ENCODE data around the gene SUGCT.
"Not testable (repeated sequence)": the region's sequence is repeated elsewhere in the genome, so short reads cannot be mapped to it uniquely, and the experiment has no call there.

The SUGCT gene

DNA sequence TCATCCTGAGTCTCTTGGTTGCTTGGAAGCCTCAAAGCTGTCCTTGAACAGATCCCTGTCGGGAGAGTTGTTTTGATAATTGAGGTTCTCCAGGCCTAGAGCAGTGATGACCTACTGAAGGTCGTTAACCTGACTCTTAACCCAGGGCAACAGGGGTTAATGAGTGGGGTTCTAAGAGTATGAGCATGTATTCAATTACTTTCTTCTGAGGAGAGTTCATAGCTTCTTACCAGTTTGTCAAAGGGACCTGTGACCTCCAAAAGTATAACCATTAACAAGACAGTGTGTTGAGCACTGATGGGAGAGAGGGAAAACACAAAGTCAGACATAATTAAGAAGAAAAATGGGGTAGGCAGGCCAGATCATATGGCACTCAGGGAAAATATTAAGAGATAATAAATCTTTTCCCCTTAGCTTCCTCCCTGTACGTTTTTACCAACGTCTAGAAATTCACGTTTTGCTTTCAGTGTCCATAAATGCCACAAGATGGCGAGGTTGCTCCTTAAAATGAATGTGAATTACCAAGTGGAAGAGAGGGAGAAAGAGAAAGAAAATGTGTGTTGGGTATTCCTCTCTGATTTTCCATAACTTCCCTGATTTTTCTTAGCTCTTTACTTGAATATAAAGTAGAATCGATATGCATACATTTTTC is 97.6 kb downstream of the SUGCT start:
- no peaks in the 10 kb centered on the region for H3K36me3 ChIP-seq (ENCODE audit: control insufficient read depth in 1 of 2, insufficient read depth in 2 of 2, low read length in 2 of 2)
- no peak overlapping the region for H3K27ac ChIP-seq (ENCODE audit: low read length)
- no peaks in the 10 kb centered on the region for H3K27me3 ChIP-seq (ENCODE audit: low read depth, low read length)
- no peaks in the 10 kb centered on the region for H3K4me1 ChIP-seq (ENCODE audit: control insufficient read depth in 1 of 2, insufficient read depth in 2 of 2, low read length in 2 of 2)
- no peak overlapping the region for H3K4me3 ChIP-seq (ENCODE audit: low read depth in 1 of 2, low read length in 2 of 2)
- H3K9me3 ChIP-seq (ENCODE audit: control insufficient read depth in 1 of 2, low read length in 2 of 2): no peaks in the 10 kb centered on the region

DNA sequence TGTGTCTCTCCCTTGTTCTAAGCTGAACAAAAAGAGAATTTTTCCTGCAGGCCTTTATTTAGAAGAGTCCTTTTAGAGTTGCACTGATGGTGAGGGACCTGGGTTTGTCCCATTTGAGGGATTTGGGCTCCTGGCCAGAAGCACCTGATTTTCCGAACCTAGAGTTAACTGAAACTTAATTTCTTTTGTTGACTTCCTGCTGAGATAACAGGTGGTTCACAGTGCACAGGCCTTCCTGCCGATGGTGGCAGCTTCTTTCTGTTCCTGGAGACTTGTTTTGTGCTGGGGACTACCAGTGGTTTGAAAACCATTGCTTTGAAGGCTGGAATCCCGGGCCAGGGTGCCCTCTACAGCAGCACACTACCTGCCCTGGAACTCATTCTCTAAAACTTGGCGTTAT is 99.2 kb downstream of the SUGCT start:
- Histone ChIP-seq H3K4me3 (ENCODE audit: low read depth in 1 of 2, low read length in 2 of 2) (no peak overlapping the region), H3K27me3 (ENCODE audit: low read depth, low read length) (no peaks in the 10 kb centered on the region), H3K4me1 (ENCODE audit: control insufficient read depth in 1 of 2, insufficient read depth in 2 of 2, low read length in 2 of 2) (no peaks in the 10 kb centered on the region), H3K36me3 (ENCODE audit: control insufficient read depth in 1 of 2, insufficient read depth in 2 of 2, low read length in 2 of 2) (no peaks in the 10 kb centered on the region), H3K27ac (ENCODE audit: low read length) (no peak overlapping the region), H3K9me3 (ENCODE audit: control insufficient read depth in 1 of 2, low read length in 2 of 2) (no peaks in the 10 kb centered on the region)

DNA sequence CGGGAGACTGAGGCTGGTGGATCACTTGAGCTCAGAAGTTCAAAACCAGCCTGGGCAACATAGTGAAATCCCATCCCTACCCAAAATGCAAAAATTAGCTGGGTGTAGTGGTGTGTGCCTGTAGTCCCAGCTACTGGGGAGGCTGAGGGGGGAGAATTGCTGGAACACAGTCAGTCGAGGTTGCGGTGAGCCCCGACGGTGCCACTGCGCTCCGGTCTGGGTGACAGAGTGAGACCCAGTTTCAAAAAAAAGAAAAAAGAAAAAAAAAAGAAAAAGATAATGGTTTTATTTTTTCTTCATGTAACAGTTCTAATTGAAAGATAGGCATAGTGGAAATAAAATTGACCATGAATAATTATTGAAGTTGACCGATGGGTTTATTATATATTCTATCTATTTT is 99.9 kb downstream of the SUGCT start:
- Histone ChIP-seq H3K4me3 (ENCODE audit: low read depth in 1 of 2, low read length in 2 of 2) (no peak overlapping the region), H3K9me3 (ENCODE audit: control insufficient read depth in 1 of 2, low read length in 2 of 2) (no peaks in the 10 kb centered on the region), H3K27ac (ENCODE audit: low read length) (no peak overlapping the region), H3K36me3 (ENCODE audit: control insufficient read depth in 1 of 2, insufficient read depth in 2 of 2, low read length in 2 of 2) (no peaks in the 10 kb centered on the region), H3K27me3 (ENCODE audit: low read depth, low read length) (no peaks in the 10 kb centered on the region), H3K4me1 (ENCODE audit: control insufficient read depth in 1 of 2, insufficient read depth in 2 of 2, low read length in 2 of 2) (no peaks in the 10 kb centered on the region)

DNA sequence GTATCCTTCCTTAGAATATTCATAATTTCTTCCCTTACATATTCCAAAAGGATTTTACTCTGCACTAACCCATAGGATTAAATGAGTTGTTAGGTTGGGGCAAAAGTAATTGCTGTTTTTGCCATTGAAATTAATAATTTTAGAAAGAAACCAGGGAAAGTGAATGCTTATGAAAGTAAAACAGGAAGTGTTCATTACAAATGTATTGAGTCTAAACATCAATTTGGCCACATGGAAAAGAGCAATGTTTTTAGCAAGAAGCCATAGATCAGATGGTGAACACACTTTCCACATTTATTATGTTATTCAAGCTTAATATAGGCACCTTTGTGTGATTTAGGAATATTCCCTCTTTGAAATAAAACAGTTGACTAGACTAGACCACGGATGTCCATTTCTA is 102.9 kb downstream of the SUGCT start:
- H3K36me3 ChIP-seq (ENCODE audit: control insufficient read depth in 1 of 2, insufficient read depth in 2 of 2, low read length in 2 of 2): no peaks in the 10 kb centered on the region

DNA sequence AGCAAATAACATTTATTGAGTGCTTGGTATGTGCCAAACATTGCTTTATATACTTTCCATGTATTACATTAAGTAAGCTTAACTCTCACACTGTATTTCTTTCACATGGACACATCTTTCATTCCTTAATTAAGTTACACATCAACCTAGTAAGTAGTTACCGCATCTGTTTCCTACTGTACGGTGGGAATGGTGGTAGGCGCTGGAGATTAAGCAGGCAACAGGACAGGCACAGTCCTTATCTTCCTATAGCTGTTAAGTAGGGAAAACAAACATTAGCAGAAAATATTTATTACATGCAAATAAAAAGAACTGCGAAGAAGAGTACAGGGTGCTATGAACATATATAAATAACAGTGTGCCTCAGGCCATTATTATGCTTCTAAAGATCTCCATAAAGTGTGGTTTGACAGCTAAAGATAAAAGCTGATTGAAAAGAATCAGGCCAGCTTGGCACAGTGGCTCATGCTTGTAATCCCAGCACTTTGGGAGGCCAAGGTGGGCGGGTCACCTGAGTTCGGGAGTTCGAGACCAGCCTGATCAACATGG is 105.0 kb downstream of the SUGCT start:
- no peaks in the 10 kb centered on the region for H3K9me3 ChIP-seq (ENCODE audit: control insufficient read depth in 1 of 2, low read length in 2 of 2)
- no peaks in the 10 kb centered on the region for H3K27me3 ChIP-seq (ENCODE audit: low read depth, low read length)
- no peaks in the 10 kb centered on the region for H3K36me3 ChIP-seq (ENCODE audit: control insufficient read depth in 1 of 2, insufficient read depth in 2 of 2, low read length in 2 of 2)
- H3K4me1 ChIP-seq (ENCODE audit: control insufficient read depth in 1 of 2, insufficient read depth in 2 of 2, low read length in 2 of 2): no peaks in the 10 kb centered on the region
- H3K27ac ChIP-seq (ENCODE audit: low read length): no peak overlapping the region
- H3K4me3 ChIP-seq (ENCODE audit: low read depth in 1 of 2, low read length in 2 of 2): no peak overlapping the region

More for the DNA sequence above, 102.9 kb downstream of the SUGCT start:
- Histone ChIP-seq H3K4me1 (ENCODE audit: control insufficient read depth in 1 of 2, insufficient read depth in 2 of 2, low read length in 2 of 2) (no peaks in the 10 kb centered on the region), H3K9me3 (ENCODE audit: control insufficient read depth in 1 of 2, low read length in 2 of 2) (no peaks in the 10 kb centered on the region), H3K4me3 (ENCODE audit: low read depth in 1 of 2, low read length in 2 of 2) (no peak overlapping the region), H3K27ac (ENCODE audit: low read length) (no peak overlapping the region), H3K27me3 (ENCODE audit: low read depth, low read length) (no peaks in the 10 kb centered on the region)

DNA sequence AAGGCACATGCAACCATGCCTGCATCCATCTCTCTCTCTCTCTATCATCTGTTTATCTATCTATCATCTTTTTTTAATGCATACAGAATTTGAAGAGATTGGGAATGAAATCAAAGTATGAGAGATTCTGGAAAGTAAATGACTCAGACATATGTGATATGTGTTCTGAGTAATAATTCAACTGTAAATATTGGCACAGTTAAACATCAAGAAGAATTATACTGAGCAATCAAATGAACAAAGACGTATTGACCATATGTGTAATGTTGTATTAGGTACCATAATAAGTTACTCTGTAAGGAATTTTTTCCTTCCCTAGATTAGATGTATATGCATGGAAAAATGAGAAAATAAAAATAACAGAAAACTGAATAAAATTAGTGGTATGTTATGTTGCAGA is 108.3 kb downstream of the SUGCT start:
- Histone ChIP-seq H3K4me1 (ENCODE audit: control insufficient read depth in 1 of 2, insufficient read depth in 2 of 2, low read length in 2 of 2) (no peaks in the 10 kb centered on the region), H3K27me3 (ENCODE audit: low read depth, low read length) (no peaks in the 10 kb centered on the region), H3K36me3 (ENCODE audit: control insufficient read depth in 1 of 2, insufficient read depth in 2 of 2, low read length in 2 of 2) (no peaks in the 10 kb centered on the region), H3K9me3 (ENCODE audit: control insufficient read depth in 1 of 2, low read length in 2 of 2) (no peaks in the 10 kb centered on the region), H3K4me3 (ENCODE audit: low read depth in 1 of 2, low read length in 2 of 2) (no peak overlapping the region), H3K27ac (ENCODE audit: low read length) (no peak overlapping the region)

DNA sequence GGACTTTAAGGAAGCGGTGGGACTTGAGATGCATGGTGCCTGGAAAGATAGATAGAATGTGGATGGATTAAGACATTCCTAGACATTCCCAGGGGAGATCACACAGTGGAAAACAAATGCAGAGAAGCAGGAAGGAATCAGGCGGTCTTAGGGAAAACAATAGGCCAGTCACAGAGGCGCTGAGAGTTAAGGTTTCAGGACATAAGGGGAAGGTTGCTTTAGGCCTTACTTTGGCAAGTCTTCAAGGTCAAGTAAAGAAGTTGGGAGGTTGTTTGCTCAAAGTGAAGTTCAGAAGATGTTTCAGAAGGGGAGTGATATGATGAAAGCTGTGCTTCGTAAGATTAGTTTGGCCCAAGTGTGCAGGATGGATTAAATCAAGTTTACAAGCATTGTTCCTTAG is 109.4 kb downstream of the SUGCT start:
- no peaks in the 10 kb centered on the region for H3K36me3 ChIP-seq (ENCODE audit: control insufficient read depth in 1 of 2, insufficient read depth in 2 of 2, low read length in 2 of 2)
- no peaks in the 10 kb centered on the region for H3K9me3 ChIP-seq (ENCODE audit: control insufficient read depth in 1 of 2, low read length in 2 of 2)

DNA sequence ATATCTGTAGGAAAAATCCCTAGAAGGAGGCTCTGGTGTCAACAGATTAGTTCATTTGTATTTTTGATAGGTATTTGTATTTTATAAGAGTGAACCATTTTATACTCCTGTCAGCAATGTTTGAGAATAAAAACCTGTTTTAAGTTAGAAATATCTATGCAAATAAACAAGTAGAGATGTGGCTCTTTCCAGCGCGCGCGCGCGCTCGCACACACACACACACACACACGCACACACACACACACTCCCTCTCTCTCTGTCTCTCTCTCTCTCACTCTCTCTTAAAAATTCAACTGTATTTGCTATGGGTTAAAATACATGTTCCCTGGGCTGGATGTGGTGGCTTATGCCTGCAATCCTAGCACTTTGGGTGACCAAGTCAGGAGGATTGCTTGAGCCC is 113.9 kb downstream of the SUGCT start:
- no peaks in the 10 kb centered on the region for H3K36me3 ChIP-seq (ENCODE audit: control insufficient read depth in 1 of 2, insufficient read depth in 2 of 2, low read length in 2 of 2)
- no peaks in the 10 kb centered on the region for H3K4me1 ChIP-seq (ENCODE audit: control insufficient read depth in 1 of 2, insufficient read depth in 2 of 2, low read length in 2 of 2)
- no peak overlapping the region for H3K4me3 ChIP-seq (ENCODE audit: low read depth in 1 of 2, low read length in 2 of 2)
- no peaks in the 10 kb centered on the region for H3K27me3 ChIP-seq (ENCODE audit: low read depth, low read length)
- no peak overlapping the region for H3K27ac ChIP-seq (ENCODE audit: low read length)
- no peaks in the 10 kb centered on the region for H3K9me3 ChIP-seq (ENCODE audit: control insufficient read depth in 1 of 2, low read length in 2 of 2)

More for the DNA sequence above, 109.4 kb downstream of the SUGCT start:
- Histone ChIP-seq H3K4me3 (ENCODE audit: low read depth in 1 of 2, low read length in 2 of 2) (no peak overlapping the region), H3K27ac (ENCODE audit: low read length) (no peak overlapping the region), H3K4me1 (ENCODE audit: control insufficient read depth in 1 of 2, insufficient read depth in 2 of 2, low read length in 2 of 2) (no peaks in the 10 kb centered on the region), H3K27me3 (ENCODE audit: low read depth, low read length) (no peaks in the 10 kb centered on the region)

DNA sequence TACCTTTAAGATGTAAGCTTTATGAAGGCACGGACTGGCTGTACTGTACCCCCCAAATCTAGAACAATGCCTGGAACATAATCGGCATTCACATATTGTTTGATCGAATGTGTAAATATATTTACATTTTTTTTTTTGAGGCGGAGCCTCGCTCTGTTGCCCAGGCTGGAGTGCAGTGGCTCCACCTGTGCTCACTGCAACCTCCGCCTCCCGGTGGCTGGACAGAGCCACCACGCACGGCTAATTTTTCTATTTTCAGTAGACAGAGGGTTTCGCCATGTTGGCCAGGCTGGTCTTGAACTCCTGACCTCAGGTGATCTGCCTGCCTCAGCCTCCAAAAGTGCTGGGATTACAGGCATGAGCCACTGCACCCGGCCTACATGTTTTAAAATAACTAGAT is 118.6 kb downstream of the SUGCT start:
- not testable (repeated sequence) for H3K9me3 ChIP-seq (ENCODE audit: control insufficient read depth in 1 of 2, low read length in 2 of 2); H3K27me3 ChIP-seq (ENCODE audit: low read depth, low read length); H3K4me1 ChIP-seq (ENCODE audit: control insufficient read depth in 1 of 2, insufficient read depth in 2 of 2, low read length in 2 of 2); H3K36me3 ChIP-seq (ENCODE audit: control insufficient read depth in 1 of 2, insufficient read depth in 2 of 2, low read length in 2 of 2); H3K4me3 ChIP-seq (ENCODE audit: low read depth in 1 of 2, low read length in 2 of 2); H3K27ac ChIP-seq (ENCODE audit: low read length)

DNA sequence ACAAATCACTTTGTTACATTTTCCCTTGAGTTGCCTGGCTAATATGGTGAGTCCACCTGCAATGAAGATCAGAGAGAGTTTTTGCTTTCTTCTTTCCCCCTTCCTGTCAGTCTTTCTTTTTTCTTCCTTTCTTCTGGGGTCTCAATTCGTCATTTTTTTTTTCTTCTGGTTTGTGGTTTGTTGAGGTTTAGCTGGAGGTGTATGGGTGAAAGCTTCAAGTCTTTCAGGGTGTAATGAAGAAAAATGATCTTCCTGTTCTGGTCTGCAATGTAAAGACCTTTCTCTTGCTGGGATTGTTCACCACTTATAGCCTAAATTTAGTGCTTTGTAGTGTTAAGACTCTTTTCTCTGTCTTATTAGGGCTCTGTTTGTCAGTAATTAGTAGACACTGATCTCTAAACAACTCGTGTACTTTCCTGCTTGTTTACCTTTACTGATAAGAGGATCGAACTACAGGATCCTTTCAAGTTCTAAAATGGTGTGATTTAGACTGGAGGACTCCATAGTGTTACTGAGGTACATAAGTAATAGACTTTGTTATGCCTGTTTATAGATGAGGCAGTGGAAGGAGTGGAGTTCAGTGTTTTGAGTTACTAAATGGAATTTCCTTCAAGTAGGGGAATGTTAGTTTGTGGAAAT is 129.1 kb downstream of the SUGCT start:
- Histone ChIP-seq H3K27ac (ENCODE audit: low read length) (no peak overlapping the region), H3K9me3 (ENCODE audit: control insufficient read depth in 1 of 2, low read length in 2 of 2) (no peaks in the 10 kb centered on the region), H3K36me3 (ENCODE audit: control insufficient read depth in 1 of 2, insufficient read depth in 2 of 2, low read length in 2 of 2) (no peaks in the 10 kb centered on the region)

DNA sequence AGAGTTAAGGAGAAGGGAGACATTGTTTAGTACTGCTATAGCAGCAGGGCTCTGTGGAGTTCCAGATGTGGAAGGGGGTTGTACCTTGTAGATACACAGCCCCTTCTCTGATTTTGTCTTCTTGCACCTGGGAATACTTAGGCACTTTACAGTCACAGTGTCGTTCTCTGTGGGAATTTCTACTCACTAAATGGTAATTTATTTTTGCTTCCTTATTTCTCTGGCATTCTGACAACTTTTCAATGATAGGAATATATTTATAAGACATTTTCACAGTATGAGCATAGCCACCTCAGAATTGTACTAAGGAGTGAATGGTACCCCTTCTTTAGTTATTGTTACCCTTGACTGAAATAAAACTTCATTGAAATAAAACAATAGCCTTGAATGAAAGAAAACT is 132.8 kb downstream of the SUGCT start:
- Histone ChIP-seq H3K27ac (ENCODE audit: low read length) (no peak overlapping the region), H3K36me3 (ENCODE audit: control insufficient read depth in 1 of 2, insufficient read depth in 2 of 2, low read length in 2 of 2) (no peaks in the 10 kb centered on the region), H3K9me3 (ENCODE audit: control insufficient read depth in 1 of 2, low read length in 2 of 2) (no peaks in the 10 kb centered on the region), H3K4me1 (ENCODE audit: control insufficient read depth in 1 of 2, insufficient read depth in 2 of 2, low read length in 2 of 2) (no peaks in the 10 kb centered on the region), H3K27me3 (ENCODE audit: low read depth, low read length) (no peaks in the 10 kb centered on the region), H3K4me3 (ENCODE audit: low read depth in 1 of 2, low read length in 2 of 2) (no peak overlapping the region)

More for the DNA sequence above, 129.1 kb downstream of the SUGCT start:
- no peak overlapping the region for H3K4me3 ChIP-seq (ENCODE audit: low read depth in 1 of 2, low read length in 2 of 2)
- H3K4me1 ChIP-seq (ENCODE audit: control insufficient read depth in 1 of 2, insufficient read depth in 2 of 2, low read length in 2 of 2): no peaks in the 10 kb centered on the region
- H3K27me3 ChIP-seq (ENCODE audit: low read depth, low read length): no peaks in the 10 kb centered on the region

DNA sequence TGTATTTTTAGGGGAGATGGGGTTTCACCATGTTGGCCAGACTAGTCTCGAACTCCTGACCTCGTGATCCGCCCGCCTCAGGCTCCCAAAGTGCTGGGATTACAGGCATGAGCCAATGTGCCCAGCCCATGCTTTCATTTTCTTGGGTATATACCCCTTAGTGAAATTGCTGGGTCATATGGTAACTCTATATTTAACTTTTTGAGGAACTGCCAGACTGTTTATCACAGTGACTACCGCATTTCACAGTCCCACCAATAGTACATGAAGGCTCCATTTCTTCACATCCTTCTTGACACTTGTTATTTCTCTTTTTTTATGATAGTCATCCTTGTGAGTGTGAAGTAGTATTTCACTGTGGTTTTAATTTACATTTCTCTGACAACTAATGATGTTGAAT is 134.0 kb downstream of the SUGCT start:
- H3K27ac ChIP-seq (ENCODE audit: low read length); H3K27me3 ChIP-seq (ENCODE audit: low read depth, low read length); H3K4me3 ChIP-seq (ENCODE audit: low read depth in 1 of 2, low read length in 2 of 2); H3K4me1 ChIP-seq (ENCODE audit: control insufficient read depth in 1 of 2, insufficient read depth in 2 of 2, low read length in 2 of 2); H3K9me3 ChIP-seq (ENCODE audit: control insufficient read depth in 1 of 2, low read length in 2 of 2); H3K36me3 ChIP-seq (ENCODE audit: control insufficient read depth in 1 of 2, insufficient read depth in 2 of 2, low read length in 2 of 2): not testable (repeated sequence)

Measured in muscle layer of duodenum (tissue), 2 donors.